ENCODE measurements around the gene BOK.

- TF ChIP-seq EZH2 (IDR thresholded peaks at IDR 0.05; ENCODE audit: insufficient read depth, poor library complexity, severe bottlenecking) (no peak), EZH2phosphoT487 (IDR thresholded peaks at IDR 0.05; ENCODE audit: insufficient read depth, low read depth) (no peak)
These were observed 3.8 kb downstream of the BOK start for GRCh38 chr2:241562269-241562891.
